Stimulated activated CD8-positive, alpha-beta memory T cell treated with anti-CD3 and anti-CD28 coated beads, Interleukin-15, amount 100 ng/mL, for 4 hours (primary cell): ENCODE measurements around the gene PRPS1.
"Not testable (repeated sequence)": the region's sequence is repeated elsewhere in the genome, so short reads cannot be mapped to it uniquely, and the experiment has no call there.

Experiments used
- DNase-seq, 2 donors: peaks; one replicate each; pipeline ENCODE4 v3.0.0-alpha.2; 2020; ENCODE audit warnings: low read depth in 2 of 2

The PRPS1 gene

GRCh38 chrX:107630031-107630689 is 1.9 kb downstream of the PRPS1 start:
- no peak for DNase-seq

- DNase-seq = no peak
These were observed 4.0 kb downstream of the PRPS1 start for GRCh38 chrX:107632346-107632745.

- no peak for DNase-seq
These were observed 18.4 kb downstream of the PRPS1 start for GRCh38 chrX:107646735-107647134.

- DNase-seq = no peak
These were observed 20.0 kb downstream of the PRPS1 start for GRCh38 chrX:107648332-107648731.

- DNase-seq = no peak
These were observed 26.2 kb downstream of the PRPS1 start for GRCh38 chrX:107654566-107654871.

- no peak for DNase-seq
These were observed 26.8 kb downstream of the PRPS1 start for GRCh38 chrX:107654872-107655761.

GRCh38 chrX:107656978-107657377 is 28.7 kb downstream of the PRPS1 start:
- no peak for DNase-seq

GRCh38 chrX:107658660-107659059 is 30.4 kb downstream of the PRPS1 start:
- DNase-seq = no peak

GRCh38 chrX:107659286-107659685 is 31.0 kb downstream of the PRPS1 start:
- no peak for DNase-seq

- DNase-seq = no peak
These were observed 31.5 kb downstream of the PRPS1 start for GRCh38 chrX:107659768-107660167.

- DNase-seq = no peak
These were observed 33.8 kb downstream of the PRPS1 start for GRCh38 chrX:107662145-107662544.

GRCh38 chrX:107662824-107663223 is 34.5 kb downstream of the PRPS1 start:
- no peak for DNase-seq

GRCh38 chrX:107666931-107667330 is 38.6 kb downstream of the PRPS1 start:
- no peak for DNase-seq

- no peak for DNase-seq
These were observed 39.1 kb downstream of the PRPS1 start for GRCh38 chrX:107667426-107667825.

- DNase-seq = not testable (repeated sequence)
These were observed 40.4 kb downstream of the PRPS1 start for GRCh38 chrX:107668710-107669109.

GRCh38 chrX:107669261-107669660 is 41.0 kb downstream of the PRPS1 start:
- no peak for DNase-seq

- DNase-seq = no peak
These were observed 41.7 kb downstream of the PRPS1 start for GRCh38 chrX:107669885-107670628.

GRCh38 chrX:107671256-107671655 is 42.9 kb downstream of the PRPS1 start:
- not testable (repeated sequence) for DNase-seq

GRCh38 chrX:107672955-107673378 is 44.7 kb downstream of the PRPS1 start:
- DNase-seq = peak; percentile 37 to 44

- DNase-seq = no peak
These were observed 45.1 kb downstream of the PRPS1 start for GRCh38 chrX:107673431-107673830.

- DNase-seq = peak; percentile 80 to 84
These were observed 45.7 kb downstream of the PRPS1 start for GRCh38 chrX:107673933-107674479.
